SH-SY5Y (cell line): ENCODE results near the gene SLC38A8.

Source experiments
- GATA2 ChIP-seq: IDR thresholded peaks from 2 replicates; pipeline ENCODE4 v1.6.1; 2011; ENCODE audit warnings: mild to moderate bottlenecking, low read depth, low read length
- GATA3 ChIP-seq: IDR thresholded peaks from 2 replicates; pipeline ENCODE4 v1.6.1; 2011; ENCODE audit warnings: low read depth, mild to moderate bottlenecking, low read length, moderate library complexity

Gene SLC38A8

GRCh38 chr16:84079664-84080063 lies 37.1 kb upstream of the SLC38A8 start:
- no peak for TF ChIP-seq GATA2
- no peak for TF ChIP-seq GATA3

GRCh38 chr16:84075376-84075775 lies 32.8 kb upstream of the SLC38A8 start:
- TF ChIP-seq GATA3 (no peak), GATA2 (no peak)

GRCh38 chr16:84074721-84075120 lies 32.1 kb upstream of the SLC38A8 start:
- TF ChIP-seq GATA3 (no peak), GATA2 (no peak)

- TF ChIP-seq GATA3: no peak
- no peak for TF ChIP-seq GATA2
Observed at GRCh38 chr16:84072014-84072413, 29.4 kb upstream of the SLC38A8 start.

GRCh38 chr16:84071121-84071520 lies 28.5 kb upstream of the SLC38A8 start:
- TF ChIP-seq GATA3 (no peak), GATA2 (no peak)

GRCh38 chr16:84069540-84069939 lies 26.9 kb upstream of the SLC38A8 start:
- TF ChIP-seq GATA2: no peak
- TF ChIP-seq GATA3: no peak

GRCh38 chr16:84068783-84069462 lies 26.3 kb upstream of the SLC38A8 start:
- TF ChIP-seq GATA2 (no peak), GATA3 (no peak)

GRCh38 chr16:84068041-84068440 lies 25.4 kb upstream of the SLC38A8 start:
- TF ChIP-seq GATA2 (no peak), GATA3 (no peak)

- TF ChIP-seq GATA3 (no peak), GATA2 (no peak)
Observed at GRCh38 chr16:84067640-84068039, 25.0 kb upstream of the SLC38A8 start.

GRCh38 chr16:84065536-84066132 lies 23.0 kb upstream of the SLC38A8 start:
- no peak for TF ChIP-seq GATA2
- no peak for TF ChIP-seq GATA3

- TF ChIP-seq GATA2 (peak; percentile 69), GATA3 (no peak)
Observed at GRCh38 chr16:84063980-84064379, 21.4 kb upstream of the SLC38A8 start.

GRCh38 chr16:84062734-84063640 lies 20.4 kb upstream of the SLC38A8 start:
- TF ChIP-seq GATA3 (no peak), GATA2 (no peak)

- TF ChIP-seq GATA2: no peak
- TF ChIP-seq GATA3: no peak
Observed at GRCh38 chr16:84061236-84061819, 18.7 kb upstream of the SLC38A8 start.

GRCh38 chr16:84059946-84060901 lies 17.6 kb upstream of the SLC38A8 start:
- no peak for TF ChIP-seq GATA3
- no peak for TF ChIP-seq GATA2
